ENCODE results near the gene AFF1. TPM values are rescaled to one million over a fixed set of nuclear protein-coding genes. Genes with fewer than 3 reads are reported as not detected.

AFF1 gene
- total and polyA plus RNA-seq, 2 donors (not counting 1 experiment from before 2014, with no cell fraction given), result 15.5 to 21.1 TPM

- no peak for TF ChIP-seq EZH2 (IDR thresholded peaks at IDR 0.05; ENCODE audit: low read length, missing control alignments)
- no peak for TF ChIP-seq CTCF (conservative IDR thresholded peaks at IDR 0.05 in 1 of 2, IDR thresholded peaks at IDR 0.05 in 1 of 2; ENCODE audit: low read depth in 1 of 2, low read length in 2 of 2)
- Histone ChIP-seq H2AFZ (ENCODE audit: low read length) (no peak overlapping the region), H3K9me3 (ENCODE audit: control insufficient read depth, insufficient read depth, low read depth, low read length) (no peaks in the 10 kb centered on the region), H3K79me2 (ENCODE audit: control insufficient read depth, insufficient read depth, low read length) (peaks cover 59% of the 10 kb centered on the region), H3K4me3 (replicated peaks in 1 of 4; ENCODE audit: control extremely low read depth in 1 of 4, insufficient read depth in 1 of 4, low read depth in 3 of 4, low read length in 4 of 4) (no peak overlapping the region), H3K27ac (ENCODE audit: insufficient read depth, low read length) (no peak overlapping the region), H3K27me3 (ENCODE audit: control insufficient read depth, insufficient read depth, low read length) (no peaks in the 10 kb centered on the region), H3K4me1 (ENCODE audit: control insufficient read depth, extremely low read depth, insufficient read depth, low read length) (peaks cover 31% of the 10 kb centered on the region), H3K4me2 (ENCODE audit: extremely low read depth, insufficient read depth, low read length) (peak overlapping the region; percentile 3), H3K36me3 (ENCODE audit: control insufficient read depth, insufficient read depth, low read length) (no peaks in the 10 kb centered on the region), H4K20me1 (ENCODE audit: control insufficient read depth, extremely low read depth, insufficient read depth, low read length) (no peaks in the 10 kb centered on the region), H3K9ac (ENCODE audit: insufficient read depth, low read length) (no peak overlapping the region)
- no peak for DNase-seq (ENCODE audit: low read depth in 2 of 2)
These were observed 103.0 kb downstream of the AFF1 start for GRCh38 chr4:87037671-87038334.

GRCh38 chr4:87038837-87039615 lies 104.2 kb downstream of the AFF1 start:
- H3K79me2 ChIP-seq (ENCODE audit: control insufficient read depth, insufficient read depth, low read length), result peaks cover 59% of the 10 kb centered on the region
- DNase-seq (ENCODE audit: low read depth in 2 of 2), result peak; percentile 83 to 96
- no peak overlapping the region for H3K4me3 ChIP-seq (replicated peaks in 1 of 4; ENCODE audit: control extremely low read depth in 1 of 4, insufficient read depth in 1 of 4, low read depth in 3 of 4, low read length in 4 of 4)
- no peaks in the 10 kb centered on the region for H3K36me3 ChIP-seq (ENCODE audit: control insufficient read depth, insufficient read depth, low read length)
- H2AFZ ChIP-seq (ENCODE audit: low read length), result no peak overlapping the region
- peak overlapping the region; percentile 74 for H3K27ac ChIP-seq (ENCODE audit: insufficient read depth, low read length)
- TF ChIP-seq EZH2 (IDR thresholded peaks at IDR 0.05; ENCODE audit: low read length, missing control alignments), result no peak
- no peak overlapping the region for H3K9ac ChIP-seq (ENCODE audit: insufficient read depth, low read length)
- H3K27me3 ChIP-seq (ENCODE audit: control insufficient read depth, insufficient read depth, low read length), result no peaks in the 10 kb centered on the region
- peak overlapping the region; percentile 54 for H3K4me2 ChIP-seq (ENCODE audit: extremely low read depth, insufficient read depth, low read length)
- peaks cover 24% of the 10 kb centered on the region for H3K4me1 ChIP-seq (ENCODE audit: control insufficient read depth, extremely low read depth, insufficient read depth, low read length)
- no peaks in the 10 kb centered on the region for H4K20me1 ChIP-seq (ENCODE audit: control insufficient read depth, extremely low read depth, insufficient read depth, low read length)
- H3K9me3 ChIP-seq (ENCODE audit: control insufficient read depth, insufficient read depth, low read depth, low read length), result no peaks in the 10 kb centered on the region

GRCh38 chr4:87041141-87041540 lies 106.3 kb downstream of the AFF1 start:
- TF ChIP-seq EZH2 (IDR thresholded peaks at IDR 0.05; ENCODE audit: low read length, missing control alignments) (no peak), CTCF (conservative IDR thresholded peaks at IDR 0.05 in 1 of 2, IDR thresholded peaks at IDR 0.05 in 1 of 2; ENCODE audit: low read depth in 1 of 2, low read length in 2 of 2) (no peak)
- Histone ChIP-seq H3K27ac (ENCODE audit: insufficient read depth, low read length) (no peak overlapping the region), H3K9me3 (ENCODE audit: control insufficient read depth, insufficient read depth, low read depth, low read length) (no peaks in the 10 kb centered on the region), H4K20me1 (ENCODE audit: control insufficient read depth, extremely low read depth, insufficient read depth, low read length) (no peaks in the 10 kb centered on the region), H3K27me3 (ENCODE audit: control insufficient read depth, insufficient read depth, low read length) (no peaks in the 10 kb centered on the region), H3K79me2 (ENCODE audit: control insufficient read depth, insufficient read depth, low read length) (peaks cover 58% of the 10 kb centered on the region), H3K4me2 (ENCODE audit: extremely low read depth, insufficient read depth, low read length) (no peak overlapping the region), H2AFZ (ENCODE audit: low read length) (no peak overlapping the region), H3K9ac (ENCODE audit: insufficient read depth, low read length) (no peak overlapping the region), H3K4me1 (ENCODE audit: control insufficient read depth, extremely low read depth, insufficient read depth, low read length) (peaks cover 35% of the 10 kb centered on the region), H3K4me3 (replicated peaks in 1 of 4; ENCODE audit: control extremely low read depth in 1 of 4, insufficient read depth in 1 of 4, low read depth in 3 of 4, low read length in 4 of 4) (no peak overlapping the region), H3K36me3 (ENCODE audit: control insufficient read depth, insufficient read depth, low read length) (no peaks in the 10 kb centered on the region)
- peak in 1 of 2 donors; percentile 58 for DNase-seq (ENCODE audit: low read depth in 2 of 2)
